ES-I3 (cell line): ENCODE data around the gene YWHAH.

Experiments
- H3K36me3 ChIP-seq: 2 replicates; pipeline ENCODE4 v1.6.1; 2013; ENCODE audit warnings: mild to moderate bottlenecking, low read length, control low read depth, moderate library complexity; ENCODE audit not compliant: insufficient read depth
- H3K4me1 ChIP-seq: 2 replicates; pipeline ENCODE4 v1.6.1; 2013; ENCODE audit warnings: mild to moderate bottlenecking, control low read depth, low read length; ENCODE audit not compliant: insufficient read depth
- H3K9ac ChIP-seq: 2 replicates; pipeline ENCODE4 v1.6.1; 2013; ENCODE audit warnings: low read depth, mild to moderate bottlenecking, low read length, moderate library complexity
- H3K9me3 ChIP-seq: 2 replicates; pipeline ENCODE4 v1.6.1; 2013; ENCODE audit warnings: mild to moderate bottlenecking, low read length, moderate library complexity; ENCODE audit not compliant: control insufficient read depth, insufficient read depth

Gene YWHAH

DNA sequence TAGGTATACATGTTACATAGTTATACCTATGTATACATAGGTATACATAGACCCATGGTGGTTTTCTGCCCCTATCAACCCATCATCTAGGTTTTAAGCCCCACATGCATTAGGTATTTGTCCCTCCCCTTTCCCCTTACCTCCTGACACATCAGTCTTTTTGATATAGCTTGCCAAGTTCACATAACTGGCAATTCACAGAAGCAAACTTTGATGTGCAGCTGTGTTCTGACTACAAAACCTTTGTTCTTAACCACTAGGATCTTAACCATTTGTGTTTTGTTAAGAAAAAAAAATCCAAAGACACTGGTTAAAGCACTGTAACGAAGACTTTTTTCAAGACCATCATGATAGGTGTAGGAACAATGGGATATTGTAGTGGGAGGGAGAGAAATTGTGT, 55.8 kb downstream of the YWHAH start:
- no peaks in the 10 kb centered on the region for H3K9me3 ChIP-seq
- H3K4me1 ChIP-seq, result no peaks in the 10 kb centered on the region
- no peaks in the 10 kb centered on the region for H3K36me3 ChIP-seq
- H3K9ac ChIP-seq, result no peak overlapping the region

- Histone ChIP-seq H3K9ac (no peak overlapping the region), H3K36me3 (no peaks in the 10 kb centered on the region), H3K9me3 (no peaks in the 10 kb centered on the region), H3K4me1 (no peaks in the 10 kb centered on the region)
Measured at GRCh38 chr22:32005453-32005852, 61.1 kb downstream of the YWHAH start.
